HUES6 (cell line): Measurements from ENCODE around the gene ZNF217.
"Not testable (repeated sequence)": the region's sequence is repeated elsewhere in the genome, so short reads cannot be mapped to it uniquely, and the experiment has no call there.

Source experiments
- H3K27ac ChIP-seq: 2 replicates; pipeline ENCODE4 v1.7.0; 2013; ENCODE audit warnings: low read depth, mild to moderate bottlenecking, low read length, inconsistent platforms
- H3K27me3 ChIP-seq: 2 replicates; pipeline ENCODE4 v1.6.1; 2013; ENCODE audit warnings: low read length; ENCODE audit not compliant: control insufficient read depth, insufficient read depth
- H3K36me3 ChIP-seq: 2 replicates; pipeline ENCODE4 v1.6.1; 2013; ENCODE audit warnings: low read length; ENCODE audit not compliant: control insufficient read depth, insufficient read depth
- H3K4me1 ChIP-seq: 2 replicates; pipeline ENCODE4 v1.6.1; 2013; ENCODE audit warnings: low read length; ENCODE audit not compliant: control insufficient read depth, insufficient read depth
- H3K4me3 ChIP-seq: 2 replicates; pipeline ENCODE4 v1.5.1; 2013; ENCODE audit warnings: low read depth, low read length
- H3K9ac ChIP-seq: one replicate; pipeline ENCODE4 v1.6.1; 2013; ENCODE audit warnings: mild to moderate bottlenecking, low read length
- H3K9me3 ChIP-seq: 2 replicates; pipeline ENCODE4 v1.6.1; 2013; ENCODE audit warnings: low read depth, low read length; ENCODE audit not compliant: control insufficient read depth, insufficient read depth

ZNF217 gene

DNA sequence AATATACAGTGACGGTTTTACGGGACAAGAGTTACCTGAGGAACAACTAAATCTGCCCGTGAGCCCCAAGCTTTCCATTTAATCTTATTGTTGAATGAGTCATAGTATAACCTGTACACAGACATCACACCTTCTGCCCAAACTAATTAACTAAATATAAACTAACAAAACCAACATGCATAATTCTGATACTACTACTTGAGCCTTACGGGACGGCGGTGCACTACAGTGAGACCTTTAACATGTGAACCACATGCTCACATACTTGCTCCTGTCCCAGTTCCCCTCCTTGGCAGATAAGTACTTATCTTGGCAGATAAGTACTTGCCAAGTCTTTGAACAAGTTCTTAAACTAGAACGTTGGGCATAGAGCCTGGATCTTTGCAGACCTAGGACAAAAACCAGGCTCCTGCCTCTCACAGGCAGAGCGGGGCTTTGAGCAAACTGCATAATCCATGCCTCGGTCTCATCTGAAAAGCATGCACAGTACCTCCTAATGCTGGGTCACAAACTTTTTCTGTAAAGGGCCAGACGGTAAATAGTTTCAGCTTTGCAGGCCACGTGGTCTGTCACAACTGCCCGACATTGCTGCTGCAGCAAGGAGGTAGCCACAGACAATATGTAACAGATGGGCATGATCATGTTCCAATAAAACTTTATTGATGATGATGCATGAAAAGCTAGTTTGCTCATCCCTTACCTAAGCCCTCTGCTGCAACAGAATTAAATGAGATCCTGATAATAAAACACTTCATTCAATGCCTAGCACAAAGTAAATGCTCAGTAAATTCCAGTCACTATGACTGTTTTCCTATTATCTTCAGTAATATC is 23.0 kb downstream of the ZNF217 start:
- Histone ChIP-seq H3K9me3 (no peaks in the 10 kb centered on the region), H3K4me3 (no peak overlapping the region), H3K4me1 (no peaks in the 10 kb centered on the region), H3K36me3 (peaks cover 97% of the 10 kb centered on the region), H3K27me3 (no peaks in the 10 kb centered on the region), H3K9ac (no peak overlapping the region), H3K27ac (no peak overlapping the region)

DNA sequence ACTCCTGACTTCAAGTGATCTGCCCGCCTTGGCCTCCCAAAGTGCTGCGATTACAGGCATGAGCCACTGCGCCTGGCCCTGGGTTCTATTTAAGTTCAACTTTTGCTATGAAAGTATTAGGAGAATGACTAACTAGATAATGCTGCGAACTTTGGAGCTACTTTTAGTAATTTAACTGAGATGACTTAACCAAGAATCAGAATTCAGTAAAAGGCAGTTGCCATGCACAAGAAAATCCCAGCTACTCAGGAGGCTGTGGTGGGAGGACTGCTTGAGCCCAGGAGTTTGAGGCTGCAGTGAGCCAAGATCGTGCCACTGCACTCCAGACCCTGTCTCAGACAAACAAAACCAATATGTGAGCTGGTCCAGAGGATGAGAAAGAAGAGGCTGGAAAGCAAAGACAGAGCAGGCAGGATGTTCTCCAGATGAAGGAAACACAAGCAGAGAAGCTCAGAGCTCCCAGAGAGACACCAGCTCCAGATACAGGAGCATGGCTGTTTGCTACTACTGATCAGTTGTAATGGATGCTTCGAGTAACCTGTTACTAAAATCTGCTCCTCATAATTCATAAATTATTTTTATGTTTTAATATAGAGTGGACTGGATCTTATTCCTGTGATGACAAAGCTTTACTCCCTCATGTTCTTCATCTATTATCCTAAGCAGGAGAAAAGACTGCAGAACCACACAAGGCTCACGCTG is 23.9 kb downstream of the ZNF217 start:
- no peaks in the 10 kb centered on the region for H3K9me3 ChIP-seq
- no peaks in the 10 kb centered on the region for H3K27me3 ChIP-seq
- no peak overlapping the region for H3K4me3 ChIP-seq
- peaks cover 92% of the 10 kb centered on the region for H3K36me3 ChIP-seq
- no peak overlapping the region for H3K9ac ChIP-seq
- H3K27ac ChIP-seq = no peak overlapping the region
- no peaks in the 10 kb centered on the region for H3K4me1 ChIP-seq

DNA sequence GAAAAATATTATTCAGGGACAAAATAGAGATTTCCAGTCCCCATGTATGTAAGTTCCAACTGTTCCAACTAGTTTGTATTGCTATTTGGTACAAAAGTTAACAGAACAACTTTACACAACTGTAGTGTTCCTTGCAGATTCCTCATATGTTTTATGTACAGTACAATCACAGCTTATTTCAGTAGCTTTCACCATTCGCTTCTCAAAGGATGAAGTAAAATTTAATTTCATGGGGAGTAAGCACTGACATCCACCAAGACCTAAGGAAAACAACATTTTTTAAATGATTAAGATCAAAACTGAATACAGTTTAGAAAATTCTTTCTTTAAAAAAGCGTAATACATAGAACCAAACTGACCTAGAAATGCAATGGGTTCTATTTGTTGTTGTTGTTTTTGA is 24.6 kb downstream of the ZNF217 start:
- Histone ChIP-seq H3K9ac (no peak overlapping the region), H3K36me3 (peaks cover 85% of the 10 kb centered on the region), H3K27me3 (no peaks in the 10 kb centered on the region), H3K27ac (no peak overlapping the region), H3K4me3 (no peak overlapping the region), H3K4me1 (no peaks in the 10 kb centered on the region), H3K9me3 (no peaks in the 10 kb centered on the region)

DNA sequence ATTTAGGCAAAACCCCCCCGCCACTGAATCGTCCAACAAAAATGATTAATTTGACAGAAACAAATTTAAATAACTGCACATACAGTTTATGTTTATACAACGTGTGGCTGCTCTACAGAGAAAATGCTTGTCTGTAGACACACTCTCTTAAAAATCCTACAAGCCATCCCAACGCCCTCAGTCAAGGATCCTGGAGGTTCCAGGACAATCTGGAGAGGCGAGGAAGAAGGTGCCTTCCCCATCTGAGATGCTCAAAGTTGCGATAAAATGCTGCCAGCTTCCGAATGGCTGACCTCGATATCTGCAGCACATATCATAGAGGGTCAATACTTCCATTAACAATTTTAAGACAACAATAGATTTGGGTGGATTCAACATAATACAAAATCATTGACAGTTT is 25.3 kb downstream of the ZNF217 start:
- H3K9ac ChIP-seq = no peak overlapping the region
- H3K4me1 ChIP-seq = peaks cover 4% of the 10 kb centered on the region; the same call in 1 of the 2 replicates
- no peaks in the 10 kb centered on the region for H3K27me3 ChIP-seq
- H3K9me3 ChIP-seq = no peaks in the 10 kb centered on the region
- peaks cover 78% of the 10 kb centered on the region for H3K36me3 ChIP-seq
- H3K4me3 ChIP-seq = no peak overlapping the region
- H3K27ac ChIP-seq = no peak overlapping the region

DNA sequence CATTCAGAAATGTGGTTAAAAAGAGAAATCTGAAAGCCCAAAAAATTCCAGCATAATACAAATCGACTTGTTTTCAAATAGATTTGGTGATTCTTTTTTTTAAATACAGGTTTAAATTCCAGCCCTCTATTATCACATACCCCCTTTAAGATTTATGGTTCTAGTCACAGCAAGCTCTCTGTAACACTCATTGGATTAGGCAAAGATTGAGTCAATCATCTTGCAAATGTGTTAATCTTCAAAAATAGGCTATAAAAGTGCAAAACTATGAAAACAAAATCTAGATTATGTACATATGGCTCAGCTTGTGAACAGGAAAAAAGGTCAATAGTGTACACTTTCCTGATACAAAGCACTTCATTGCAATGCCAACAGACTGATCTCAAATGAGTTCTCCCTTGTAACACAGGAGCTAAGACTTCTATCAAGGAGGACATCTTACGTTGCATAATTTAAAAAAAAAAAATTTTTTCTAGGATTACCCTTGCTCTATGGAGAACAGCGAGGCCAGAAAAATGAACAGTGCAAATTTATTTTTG is 26.2 kb downstream of the ZNF217 start:
- Histone ChIP-seq H3K4me3 (no peak overlapping the region), H3K9me3 (no peaks in the 10 kb centered on the region), H3K9ac (no peak overlapping the region), H3K27me3 (no peaks in the 10 kb centered on the region), H3K27ac (no peak overlapping the region), H3K4me1 (peaks cover 4% of the 10 kb centered on the region; the same call in 1 of the 2 replicates), H3K36me3 (peaks cover 69% of the 10 kb centered on the region)

DNA sequence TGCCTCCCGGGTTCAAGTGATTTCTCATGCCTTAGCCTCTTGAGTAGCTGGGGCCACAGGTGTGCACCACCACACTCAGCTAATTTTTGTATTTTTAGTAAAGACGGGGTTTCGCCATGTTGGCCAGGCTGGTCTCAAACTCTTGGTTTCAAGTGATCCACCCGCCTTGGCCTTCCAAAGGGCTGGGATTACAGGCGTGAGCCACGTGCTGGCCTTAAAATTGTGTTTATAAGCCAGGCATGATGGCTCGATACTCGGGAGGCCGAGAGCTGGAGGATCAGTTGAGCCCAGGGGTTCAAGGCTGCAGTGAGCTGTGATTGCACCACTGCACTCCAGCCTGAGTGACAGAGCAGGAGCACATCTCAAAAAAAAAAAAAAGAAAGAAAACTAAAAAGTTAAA is 27.0 kb downstream of the ZNF217 start:
- H3K4me3 ChIP-seq, H3K4me1 ChIP-seq, H3K27me3 ChIP-seq, H3K27ac ChIP-seq, H3K9ac ChIP-seq, H3K9me3 ChIP-seq: not testable (repeated sequence)
- peaks cover 61% of the 10 kb centered on the region for H3K36me3 ChIP-seq

DNA sequence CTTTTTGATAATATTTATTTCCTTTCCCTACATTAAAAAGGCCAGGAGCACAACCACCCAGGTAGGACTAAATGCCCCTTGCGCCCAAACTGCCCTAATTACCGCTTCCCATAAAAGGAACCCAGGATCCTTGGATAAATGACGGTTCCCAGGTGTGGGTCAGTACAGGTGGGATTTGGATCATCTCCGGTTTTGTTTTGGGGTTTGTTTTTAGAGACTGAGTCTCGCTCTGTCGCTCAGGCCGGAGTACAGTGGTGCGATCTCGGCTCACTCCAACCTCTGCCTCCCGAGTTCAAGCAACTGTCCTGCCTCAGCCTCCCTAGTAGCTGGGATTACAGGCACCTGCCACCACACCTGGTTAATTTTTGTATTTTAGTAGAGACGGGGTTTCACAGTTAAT is 28.4 kb downstream of the ZNF217 start:
- Histone ChIP-seq H3K27ac (no peak overlapping the region), H3K4me1 (peaks cover 4% of the 10 kb centered on the region; the same call in 1 of the 2 replicates), H3K4me3 (no peak overlapping the region), H3K9me3 (no peaks in the 10 kb centered on the region), H3K36me3 (peaks cover 49% of the 10 kb centered on the region), H3K27me3 (no peaks in the 10 kb centered on the region), H3K9ac (no peak overlapping the region)

DNA sequence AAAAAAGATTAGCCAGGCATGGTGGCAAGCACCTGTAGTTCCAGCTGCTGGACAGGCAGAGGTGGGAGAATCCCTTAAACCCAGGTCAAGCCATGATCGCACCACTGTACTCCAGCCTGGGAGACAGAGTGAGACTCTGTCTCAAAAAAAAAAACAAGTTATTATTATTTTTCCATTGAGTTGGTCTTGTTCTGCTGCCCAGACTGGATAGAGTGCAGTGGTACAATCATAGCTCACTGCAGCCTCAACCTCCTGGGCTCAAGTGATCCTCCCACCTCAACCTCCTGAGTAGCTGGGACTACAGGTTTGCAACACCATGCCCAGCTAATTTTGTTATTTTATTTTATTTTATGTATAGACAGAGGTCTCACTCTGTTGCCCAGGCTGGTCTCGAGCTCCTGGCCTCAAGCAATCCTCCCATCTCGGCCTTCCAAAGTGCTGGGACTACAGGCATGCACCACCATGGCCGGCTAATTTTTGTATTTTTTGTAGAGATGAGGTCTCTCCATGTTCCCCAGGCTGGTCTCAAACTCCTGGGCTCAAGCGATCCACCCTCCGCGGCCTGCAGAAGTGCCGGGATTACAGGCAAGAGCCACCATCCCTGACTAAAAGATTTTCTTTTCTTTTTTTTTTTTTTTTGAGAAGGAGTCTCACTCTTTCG is 31.4 kb downstream of the ZNF217 start:
- not testable (repeated sequence) for H3K27ac ChIP-seq

DNA sequence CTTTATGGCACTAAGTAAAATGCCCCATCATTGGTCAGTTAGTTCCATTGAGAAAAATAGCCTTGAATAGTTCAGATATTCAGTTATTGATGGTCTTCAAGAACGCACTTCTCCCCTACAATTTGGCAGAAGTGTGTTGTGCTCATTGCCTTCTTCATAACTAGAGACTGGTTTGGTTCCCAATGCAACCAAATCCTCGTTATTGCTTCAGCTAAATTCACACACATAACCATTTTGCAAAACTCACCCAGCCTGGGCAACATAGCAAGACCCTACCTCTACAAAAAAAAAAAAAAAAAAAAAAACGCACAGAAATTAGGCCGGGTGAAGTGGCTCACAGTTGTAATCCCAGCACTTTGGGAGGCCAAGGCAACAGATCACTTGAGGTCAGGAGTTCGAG is 32.1 kb downstream of the ZNF217 start:
- Histone ChIP-seq H3K4me1 (peaks cover 4% of the 10 kb centered on the region; the same call in 1 of the 2 replicates), H3K9me3 (no peaks in the 10 kb centered on the region), H3K4me3 (no peak overlapping the region)

More for the DNA sequence above, 31.4 kb downstream of the ZNF217 start:
- H3K4me1 ChIP-seq, H3K4me3 ChIP-seq, H3K27me3 ChIP-seq, H3K9me3 ChIP-seq, H3K9ac ChIP-seq: not testable (repeated sequence)
- H3K36me3 ChIP-seq = peaks cover 20% of the 10 kb centered on the region

DNA sequence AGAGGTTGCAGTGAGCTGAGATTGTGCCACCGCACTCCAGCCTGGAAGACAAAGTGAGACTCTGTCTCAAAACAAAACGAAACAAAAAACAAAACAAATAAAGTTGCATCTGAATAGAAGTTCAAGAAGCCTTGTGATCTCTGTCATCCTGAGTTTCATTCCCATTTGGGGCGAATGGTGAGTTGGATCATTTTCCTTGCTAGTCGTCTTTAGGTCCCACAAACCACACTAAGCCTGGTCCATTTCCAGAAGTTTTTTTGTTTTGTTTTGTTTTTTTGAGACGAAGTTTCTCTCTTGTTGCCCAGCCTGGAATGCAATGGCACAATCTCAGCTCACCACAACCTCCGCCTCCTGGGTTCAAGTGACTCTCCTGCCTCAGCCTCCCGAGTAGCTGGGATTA is 33.8 kb downstream of the ZNF217 start:
- Histone ChIP-seq H3K27ac (no peak overlapping the region), H3K4me1 (peaks cover 4% of the 10 kb centered on the region; the same call in 1 of the 2 replicates), H3K4me3 (no peak overlapping the region), H3K9me3 (no peaks in the 10 kb centered on the region), H3K9ac (no peak overlapping the region), H3K36me3 (no peaks in the 10 kb centered on the region; the same call in 1 of the 2 replicates), H3K27me3 (no peaks in the 10 kb centered on the region)

More for the DNA sequence above, 32.1 kb downstream of the ZNF217 start:
- Histone ChIP-seq H3K9ac (no peak overlapping the region), H3K27me3 (no peaks in the 10 kb centered on the region), H3K36me3 (peaks cover 13% of the 10 kb centered on the region), H3K27ac (no peak overlapping the region)
